SK-N-SH (cell line): Measurements from ENCODE around the gene SLC35A2. TPM values are rescaled to one million over a fixed set of nuclear protein-coding genes. Genes with fewer than 3 reads are reported as not detected.
A peak's percentile ranks its signal among the peaks of the same experiment; 100 is the strongest.

Source experiments
- CTCF ChIA-PET: fragments of 300-600, 350-600 bp; formaldehyde crosslinking; extraction: SDS; loops from one replicate; lab custom pipeline; 2021; lab: Yijun Ruan, JAX
- POLR2A ChIA-PET: fragments of 350-600 bp; sonication (Branson Sonifier 250); formaldehyde crosslinking; extraction: SDS; loops from one replicate; lab custom pipeline; 2020; ENCODE audit warnings: antibody characterized with exemption, inconsistent platforms; lab: Yijun Ruan, JAX
- DNase-seq: peaks from one replicate; pipeline ENCODE4 v3.0.0; 2012
- H2AFZ ChIP-seq: fragments of 200-600 bp; sonication (generic); 2 replicates; pipeline ENCODE4 v1.8.1; 2016; ENCODE audit warnings: antibody characterized with exemption, mild to moderate bottlenecking, low read depth
- H3F3A ChIP-seq: fragments of 200-600 bp; sonication (generic); replicated peaks from 2 replicates; pipeline ENCODE3; 2016; ENCODE audit warnings: antibody characterized with exemption, mild to moderate bottlenecking; ENCODE audit not compliant: insufficient read depth
- H3K27ac ChIP-seq, 2 experiments: fragments of 200-500 bp in 1 of 2; fragments of 200-600 bp in 1 of 2; sonication (Bioruptor generic) in 1 of 2; sonication (generic), shearing (Covaris generic) in 1 of 2; 2 replicates each; pipeline versions ENCODE4 v1.5.1 to v1.6.1; 2014 to 2016; ENCODE audit warnings: low read depth in 2 of 2, inconsistent platforms in 1 of 2, low read length in 1 of 2, mild to moderate bottlenecking in 1 of 2, mixed read lengths in 1 of 2
- H3K27me3 ChIP-seq: fragments of 200-600 bp; sonication (generic), shearing (Covaris generic); 2 replicates; pipeline ENCODE4 v1.6.1; 2016; ENCODE audit warnings: mixed run types; ENCODE audit not compliant: insufficient read depth
- H3K36me3 ChIP-seq, 2 experiments: fragments of 200-500 bp in 1 of 2; fragments of 200-600 bp in 1 of 2; sonication (Bioruptor generic) in 1 of 2; sonication (generic) in 1 of 2; replicated peaks in 1 of 2; 2 replicates each; pipeline versions ENCODE3 to v1.5.1; 2014 to 2016; ENCODE audit warnings: low read length in 1 of 2, mild to moderate bottlenecking in 1 of 2; ENCODE audit not compliant: insufficient read depth in 2 of 2, control insufficient read depth in 1 of 2
- H3K4me1 ChIP-seq, 2 experiments: fragments of 200-500 bp in 1 of 2; fragments of 200-600 bp in 1 of 2; sonication (Bioruptor generic) in 1 of 2; sonication (generic), shearing (Covaris generic) in 1 of 2; 2 replicates each; pipeline versions ENCODE4 v1.5.1 to v1.6.1; 2014 to 2016; ENCODE audit warnings: low read depth in 1 of 2, low read length in 1 of 2, mixed run types in 1 of 2; ENCODE audit not compliant: insufficient read depth in 2 of 2, control insufficient read depth in 1 of 2
- H3K4me2 ChIP-seq: fragments of 200-600 bp; sonication (generic), shearing (Covaris generic); 2 replicates; pipeline ENCODE4 v1.6.1; 2017; ENCODE audit warnings: mixed run types
- H3K4me3 ChIP-seq, 2 experiments: fragments of 200-500 bp in 1 of 2; fragments of 200-600 bp in 1 of 2; sonication (Bioruptor generic) in 1 of 2; sonication (generic), shearing (Covaris generic) in 1 of 2; 2 replicates each; pipeline versions ENCODE4 v1.5.1 to v1.8.1; 2014 to 2016; ENCODE audit warnings: low read depth in 2 of 2, inconsistent platforms in 1 of 2, low read length in 1 of 2, mild to moderate bottlenecking in 1 of 2, mixed read lengths in 1 of 2, moderate library complexity in 1 of 2
- H3K79me2 ChIP-seq: fragments of 200-600 bp; sonication (generic); 2 replicates; pipeline ENCODE4 v1.8.1; 2017; ENCODE audit warnings: mild to moderate bottlenecking; ENCODE audit not compliant: insufficient read depth
- H3K9ac ChIP-seq: fragments of 200-600 bp; sonication (generic); 2 replicates; pipeline ENCODE4 v1.6.1; 2017; ENCODE audit warnings: mixed run types
- H3K9me2 ChIP-seq: fragments of 200-600 bp; sonication (generic); 2 replicates; pipeline ENCODE4 v1.6.1; 2017; ENCODE audit warnings: mixed run types
- H3K9me3 ChIP-seq: fragments of 200-600 bp; sonication (generic); 2 replicates; pipeline ENCODE4 v1.6.1; 2017; ENCODE audit warnings: mixed run types, mild to moderate bottlenecking, moderate library complexity
- H4K20me1 ChIP-seq: fragments of 200-600 bp; sonication (generic); 2 replicates; pipeline ENCODE4 v1.6.1; 2017; ENCODE audit warnings: mild to moderate bottlenecking, mixed run types; ENCODE audit not compliant: insufficient read depth
- EP300 ChIP-seq, 2 experiments: IDR thresholded peaks; 2 replicates each; pipeline versions ENCODE4 v1.4.0 to v1.6.1; 2012; ENCODE audit warnings: borderline replicate concordance in 1 of 2, low read depth in 1 of 2, low read length in 1 of 2
- FOXJ3 ChIP-seq: sonication (generic); formaldehyde crosslinking; IDR thresholded peaks from 2 replicates; pipeline ENCODE4 v1.5.1; 2020; ENCODE audit warnings: mild to moderate bottlenecking, missing genetic modification reagents
- FOXM1 ChIP-seq: IDR thresholded peaks from 2 replicates; pipeline ENCODE4 v1.4.0; 2012; ENCODE audit warnings: low read depth, mild to moderate bottlenecking
- GABPA ChIP-seq: IDR thresholded peaks from 2 replicates; pipeline ENCODE4 v1.4.0; 2012; ENCODE audit warnings: low read depth, mild to moderate bottlenecking
- GATA2 ChIP-seq: sonication (generic); formaldehyde crosslinking; IDR thresholded peaks from 2 replicates; pipeline ENCODE4 v1.5.0; 2020; ENCODE audit warnings: mild to moderate bottlenecking, missing genetic modification reagents
- JUND ChIP-seq: IDR thresholded peaks from 2 replicates; pipeline ENCODE4 v1.4.0; 2012
- MEF2A ChIP-seq: IDR thresholded peaks from 2 replicates; pipeline ENCODE4 v1.4.0; 2012; ENCODE audit warnings: low read depth, borderline replicate concordance
- NFIC ChIP-seq: IDR thresholded peaks from 2 replicates; pipeline ENCODE4 v1.4.0; 2012; ENCODE audit warnings: borderline replicate concordance
- NRF1 ChIP-seq: IDR thresholded peaks from 2 replicates; pipeline ENCODE4 v1.6.1; 2012; ENCODE audit warnings: low read depth, mild to moderate bottlenecking, low read length
- RAD21 ChIP-seq: IDR thresholded peaks from 2 replicates; pipeline ENCODE4 v1.6.1; 2012; ENCODE audit warnings: mild to moderate bottlenecking, low read length
- RCOR1 ChIP-seq: fragments of 150-350 bp; IDR thresholded peaks from 2 replicates; pipeline ENCODE4 v1.6.1; 2017; ENCODE audit warnings: antibody characterized with exemption, low read length
- RFX5 ChIP-seq: IDR thresholded peaks from 2 replicates; pipeline ENCODE4 v1.6.1; 2012; ENCODE audit warnings: mild to moderate bottlenecking, improper control_type of control experiment, low read length
- RXRA ChIP-seq: IDR thresholded peaks from 2 replicates; pipeline ENCODE4 v1.4.0; 2012; ENCODE audit warnings: low read depth, mild to moderate bottlenecking, borderline replicate concordance
- SMC3 ChIP-seq: IDR thresholded peaks from 2 replicates; pipeline ENCODE4 v1.6.1; 2012; ENCODE audit warnings: low read depth, low read length, improper control_type of control experiment
- TAF1 ChIP-seq: IDR thresholded peaks from 2 replicates; pipeline ENCODE4 v1.6.1; 2012; ENCODE audit warnings: low read depth, mild to moderate bottlenecking, low read length, moderate library complexity, borderline replicate concordance
- TEAD4 ChIP-seq: IDR thresholded peaks from 2 replicates; pipeline ENCODE4 v1.4.0; 2012; ENCODE audit warnings: mild to moderate bottlenecking, borderline replicate concordance; ENCODE audit not compliant: insufficient read depth
- YY1 ChIP-seq: IDR thresholded peaks from 2 replicates; pipeline ENCODE4 v1.4.0; 2012; ENCODE audit warnings: low read depth, mild to moderate bottlenecking
- WGBS: methylation state at CpG from one replicate; pipeline ENCODE4 v1.1.6; 2017; ENCODE audit warnings: low lambda C conversion rate; 5-methylcytosine and 5-hydroxymethylcytosine counted together
- polyA plus RNA-seq, 3 experiments: library from polyadenylated mRNA; depleted of rRNA; stranded (reverse); fragments of >200 nt; gene quantifications; 2 replicates each; pipeline ENCODE4 v1.2.3, GENCODE V29; 2012
- TF ChIP-seq, protein P1 (sequence below): IDR thresholded peaks from 2 replicates; pipeline ENCODE4 v1.6.1; 2012; ENCODE audit warnings: mild to moderate bottlenecking, low read depth, low read length, moderate library complexity
- TF ChIP-seq, protein P2 (sequence below): IDR thresholded peaks from 2 replicates; pipeline ENCODE4 v1.4.0; 2012; ENCODE audit warnings: low read depth

Gene SLC35A2
- polyA plus RNA-seq, 1 of the 3 experiments (the other 2 are of a cell fraction): 71.3 TPM

DNA sequence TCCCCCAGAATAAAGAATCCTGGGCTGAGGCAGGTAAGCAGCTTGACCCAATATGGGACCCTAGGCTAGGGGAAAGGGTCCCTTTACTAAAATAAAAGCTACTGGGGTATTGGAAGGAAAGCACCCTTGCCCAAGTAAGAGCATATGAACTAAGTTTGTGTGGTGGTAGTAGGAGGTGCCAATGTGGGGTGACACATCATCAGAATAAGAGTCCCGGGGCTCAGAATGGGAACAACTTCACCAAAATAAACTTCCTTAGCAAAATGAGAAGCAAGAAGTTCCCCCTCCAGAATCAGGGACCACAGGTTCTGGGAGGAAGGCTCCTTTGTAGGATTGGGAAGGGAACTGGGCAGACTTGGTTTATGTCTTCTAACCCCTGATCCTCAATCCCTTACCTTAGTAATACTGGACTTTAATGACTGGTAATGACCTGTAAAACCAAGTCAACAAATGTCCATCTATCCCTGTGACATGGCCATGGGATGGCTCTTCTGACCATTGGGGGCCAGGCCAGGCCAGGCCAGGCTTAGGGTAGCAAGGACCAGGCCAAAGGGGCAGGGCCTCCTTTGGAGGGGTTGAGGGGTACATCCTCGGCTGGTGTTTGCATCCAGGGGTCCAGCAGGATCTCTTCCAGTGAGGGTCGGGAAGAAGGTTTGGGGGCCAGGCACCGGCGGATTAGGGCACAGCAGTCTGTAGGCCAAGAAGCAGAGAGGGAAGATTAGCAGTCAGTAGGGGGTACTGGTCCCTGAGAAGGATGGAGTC is 2.3 kb upstream of the SLC35A2 start (continued):
- TF ChIP-seq, protein P1, sequence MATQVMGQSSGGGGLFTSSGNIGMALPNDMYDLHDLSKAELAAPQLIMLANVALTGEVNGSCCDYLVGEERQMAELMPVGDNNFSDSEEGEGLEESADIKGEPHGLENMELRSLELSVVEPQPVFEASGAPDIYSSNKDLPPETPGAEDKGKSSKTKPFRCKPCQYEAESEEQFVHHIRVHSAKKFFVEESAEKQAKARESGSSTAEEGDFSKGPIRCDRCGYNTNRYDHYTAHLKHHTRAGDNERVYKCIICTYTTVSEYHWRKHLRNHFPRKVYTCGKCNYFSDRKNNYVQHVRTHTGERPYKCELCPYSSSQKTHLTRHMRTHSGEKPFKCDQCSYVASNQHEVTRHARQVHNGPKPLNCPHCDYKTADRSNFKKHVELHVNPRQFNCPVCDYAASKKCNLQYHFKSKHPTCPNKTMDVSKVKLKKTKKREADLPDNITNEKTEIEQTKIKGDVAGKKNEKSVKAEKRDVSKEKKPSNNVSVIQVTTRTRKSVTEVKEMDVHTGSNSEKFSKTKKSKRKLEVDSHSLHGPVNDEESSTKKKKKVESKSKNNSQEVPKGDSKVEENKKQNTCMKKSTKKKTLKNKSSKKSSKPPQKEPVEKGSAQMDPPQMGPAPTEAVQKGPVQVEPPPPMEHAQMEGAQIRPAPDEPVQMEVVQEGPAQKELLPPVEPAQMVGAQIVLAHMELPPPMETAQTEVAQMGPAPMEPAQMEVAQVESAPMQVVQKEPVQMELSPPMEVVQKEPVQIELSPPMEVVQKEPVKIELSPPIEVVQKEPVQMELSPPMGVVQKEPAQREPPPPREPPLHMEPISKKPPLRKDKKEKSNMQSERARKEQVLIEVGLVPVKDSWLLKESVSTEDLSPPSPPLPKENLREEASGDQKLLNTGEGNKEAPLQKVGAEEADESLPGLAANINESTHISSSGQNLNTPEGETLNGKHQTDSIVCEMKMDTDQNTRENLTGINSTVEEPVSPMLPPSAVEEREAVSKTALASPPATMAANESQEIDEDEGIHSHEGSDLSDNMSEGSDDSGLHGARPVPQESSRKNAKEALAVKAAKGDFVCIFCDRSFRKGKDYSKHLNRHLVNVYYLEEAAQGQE: no peak
- no peak for TF ChIP-seq TEAD4
- no peak for TF ChIP-seq EP300 (IDR thresholded peaks at IDR 0.05; ENCODE audit: borderline replicate concordance in 1 of 2, low read depth in 1 of 2, low read length in 1 of 2)

DNA sequence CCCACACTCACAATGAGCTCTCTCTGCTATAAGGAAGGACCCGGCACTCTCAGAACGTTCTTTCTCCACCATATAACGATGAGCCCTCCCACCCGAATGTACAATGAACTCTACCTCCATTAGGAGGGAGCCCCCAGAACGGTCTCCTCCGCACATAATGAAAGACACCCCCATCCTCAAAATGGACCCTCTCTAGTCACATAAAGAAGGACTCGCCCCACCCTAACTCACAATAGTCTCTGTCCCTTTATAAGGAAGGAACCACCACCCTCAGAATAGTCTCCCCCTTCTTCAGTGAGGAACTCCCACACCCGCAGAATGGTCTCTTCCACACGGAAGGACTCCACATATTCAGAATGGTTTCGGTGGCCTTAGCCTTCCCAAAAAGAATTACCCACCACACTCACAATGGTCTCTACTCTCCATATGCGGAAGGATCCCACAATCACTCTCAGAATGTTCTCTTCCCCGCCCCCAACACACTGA is 477 bp downstream of the SLC35A2 start:
- H2AFZ ChIP-seq: peak overlapping the region; percentile 97

More for the DNA sequence above, 477 bp downstream of the SLC35A2 start:
- ChIA-PET POLR2A (interaction anchor here (1.1 kb wide), 1 partner anchor 20 kb away, joined by 3 read pairs; no protein-coding TSS in a partner anchor), CTCF (interaction anchor here (0.9 to 2.0 kb wide), 2 partner anchors 10 to 13 kb away, joined by 4 to 5 read pairs; partner anchors contain the start of genes PQBP1 and TIMM17B)
- Histone ChIP-seq H3F3A (peaks cover 4% of the 10 kb centered on the region), H3K9me2 (no peaks in the 10 kb centered on the region), H3K27ac (peak overlapping the region; percentile 77 to 89; a peak in 3 of 4 replicates), H4K20me1 (0 out of 2 replicates have a peak, but pooled peaks cover 13% of the 10 kb centered on the region), H3K36me3 (peaks cover 6 to 36% of the 10 kb centered on the region in 2 experiments), H3K27me3 (no peaks in the 10 kb centered on the region), H3K79me2 (peaks cover 38% of the 10 kb centered on the region), H3K4me1 (peaks cover 0 to 15% of the 10 kb centered on the region in 2 experiments; a peak in 1 of 4 replicates), H3K4me3 (peak overlapping the region; percentile 84 to 95)
- 1% methylated on average over 12 of the region's 12 CpGs for WGBS
- no peak for DNase-seq
- TF ChIP-seq NFIC (no peak), SMC3 (no peak), EP300 (IDR thresholded peaks at IDR 0.05; ENCODE audit: borderline replicate concordance in 1 of 2, low read depth in 1 of 2, low read length in 1 of 2) (no peak), MEF2A (no peak), NRF1 (no peak), FOXJ3 (no peak), GATA2 (CRISPR knock-in tag) (no peak), RCOR1 (no peak), FOXM1 (no peak), RFX5 (no peak), RAD21 (no peak), RXRA (no peak), YY1 (no peak), GABPA (no peak), TAF1 (no peak), JUND (no peak)
- TF ChIP-seq, protein P2, sequence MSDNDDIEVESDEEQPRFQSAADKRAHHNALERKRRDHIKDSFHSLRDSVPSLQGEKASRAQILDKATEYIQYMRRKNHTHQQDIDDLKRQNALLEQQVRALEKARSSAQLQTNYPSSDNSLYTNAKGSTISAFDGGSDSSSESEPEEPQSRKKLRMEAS: no peak
- TF ChIP-seq, protein P1: no peak
- TF ChIP-seq, all 33 proteins: peak for 0
- H3K9ac ChIP-seq: peak overlapping the region; percentile 73
- H3K9me3 ChIP-seq: no peaks in the 10 kb centered on the region
- H3K4me2 ChIP-seq: peak overlapping the region; percentile 100
